Liver (tissue), 9 donors: ENCODE measurements around the gene CLEC16A. TPM values are rescaled to one million over a fixed set of nuclear protein-coding genes. Genes with fewer than 3 reads are reported as not detected.

ENCODE experiments used
- DNase-seq: peaks from one replicate; pipeline ENCODE4 v3.0.0-alpha.2; 2017; ENCODE audit warnings: low spot score
- H3K27ac ChIP-seq, 2 donors: one replicate each; pipeline ENCODE4 v1.7.0; 2013; ENCODE audit warnings: inconsistent platforms in 2 of 2, low read length in 2 of 2, control low read depth in 1 of 2, low read depth in 1 of 2, mild to moderate bottlenecking in 1 of 2
- H3K27me3 ChIP-seq, 4 donors: one replicate each; pipeline versions ENCODE4 v1.6.1 to v1.7.0; 2013; ENCODE audit warnings: low read length in 3 of 4, inconsistent platforms in 1 of 4, mild to moderate bottlenecking in 1 of 4, moderate library complexity in 1 of 4; ENCODE audit not compliant: control insufficient read depth in 4 of 4, insufficient read depth in 4 of 4
- H3K36me3 ChIP-seq, 4 donors: one replicate each; pipeline versions ENCODE4 v1.6.1 to v1.7.0; 2013; ENCODE audit warnings: low read length in 3 of 4, mild to moderate bottlenecking in 3 of 4, low read depth in 1 of 4, moderate library complexity in 1 of 4; ENCODE audit not compliant: control insufficient read depth in 4 of 4, insufficient read depth in 3 of 4
- H3K4me1 ChIP-seq, 4 donors: one replicate each; pipeline versions ENCODE4 v1.6.1 to v1.7.0; 2013; ENCODE audit warnings: low read length in 3 of 4, mild to moderate bottlenecking in 3 of 4, moderate library complexity in 1 of 4; ENCODE audit not compliant: control insufficient read depth in 4 of 4, insufficient read depth in 4 of 4
- H3K4me3 ChIP-seq, 3 donors: one replicate each; pipeline versions ENCODE4 v1.6.1 to v1.7.0; 2013; ENCODE audit warnings: low read length in 3 of 3, control low read depth in 1 of 3, low read depth in 1 of 3, mild to moderate bottlenecking in 1 of 3
- H3K9ac ChIP-seq, 2 donors: one replicate each; pipeline ENCODE4 v1.7.0; 2013; ENCODE audit warnings: low read length in 2 of 2, mild to moderate bottlenecking in 2 of 2, moderate library complexity in 2 of 2, control low read depth in 1 of 2, low read depth in 1 of 2
- H3K9me3 ChIP-seq, 4 donors: one replicate each; pipeline versions ENCODE4 v1.6.1 to v1.7.0; 2013; ENCODE audit warnings: low read length in 3 of 4; ENCODE audit not compliant: control insufficient read depth in 4 of 4
- EGR1 ChIP-seq, 2 donors: IDR thresholded peaks; 2 replicates each; pipeline ENCODE4 v1.6.1; 2016 to 2018; ENCODE audit warnings: antibody characterized with exemption in 2 of 2, low read depth in 2 of 2
- FOXA1 ChIP-seq: IDR thresholded peaks from 2 replicates; pipeline ENCODE4 v1.6.1; 2016; ENCODE audit warnings: antibody characterized with exemption
- FOXA2 ChIP-seq: IDR thresholded peaks from 2 replicates; pipeline ENCODE4 v1.6.1; 2016; ENCODE audit warnings: antibody characterized with exemption
- GABPA ChIP-seq, 2 donors: IDR thresholded peaks in 1 of 2; conservative IDR thresholded peaks in 1 of 2; 2 replicates each; pipeline ENCODE4 v1.6.1; 2016; ENCODE audit warnings: antibody characterized with exemption in 2 of 2, mild to moderate bottlenecking in 1 of 2, moderate library complexity in 1 of 2
- HNF4A ChIP-seq, 2 donors: conservative IDR thresholded peaks; 2 replicates each; pipeline ENCODE4 v1.6.1; 2016; ENCODE audit warnings: antibody characterized with exemption in 2 of 2, mild to moderate bottlenecking in 2 of 2
- HNF4G ChIP-seq: IDR thresholded peaks from 2 replicates; pipeline ENCODE4 v1.6.1; 2016; ENCODE audit warnings: antibody characterized with exemption
- JUND ChIP-seq, 2 donors: IDR thresholded peaks; 2 replicates each; pipeline ENCODE4 v1.6.1; 2016; ENCODE audit warnings: antibody characterized with exemption in 2 of 2
- MAX ChIP-seq: IDR thresholded peaks from 2 replicates; pipeline ENCODE4 v1.6.1; 2016; ENCODE audit warnings: antibody characterized with exemption
- NR2F2 ChIP-seq: IDR thresholded peaks from 2 replicates; pipeline ENCODE4 v1.6.1; 2016; ENCODE audit warnings: antibody characterized with exemption
- RAD21 ChIP-seq, 2 donors: IDR thresholded peaks; 2 replicates each; pipeline ENCODE4 v1.6.1; 2016; ENCODE audit warnings: antibody characterized with exemption in 2 of 2, mild to moderate bottlenecking in 2 of 2
- RXRA ChIP-seq, 2 donors: IDR thresholded peaks; 2 replicates each; pipeline ENCODE4 v1.6.1; 2017 to 2018; ENCODE audit warnings: antibody characterized with exemption in 2 of 2, mild to moderate bottlenecking in 1 of 2
- SP1 ChIP-seq: IDR thresholded peaks from 2 replicates; pipeline ENCODE4 v1.6.1; 2018; ENCODE audit warnings: antibody characterized with exemption, mild to moderate bottlenecking
- TAF1 ChIP-seq: conservative IDR thresholded peaks from 2 replicates; pipeline ENCODE4 v1.6.1; 2016; ENCODE audit warnings: antibody characterized with exemption, mild to moderate bottlenecking
- WGBS: extraction: QIAGEN DNeasy Blood & Tissue Kit; methylation state at CpG from one replicate; pipeline ENCODE4 v1.1.7; 2013; 5-methylcytosine and 5-hydroxymethylcytosine counted together
- polyA plus RNA-seq, 2 donors: library from polyadenylated mRNA; stranded (reverse) in 1 of 2; unstranded in 1 of 2; fragments of 200-250 nt in 1 of 2; fragments of >200 nt in 1 of 2; fragmentation: Nextera tagmentation in 1 of 2; extraction: Ambion mirVana in 1 of 2; gene quantifications; one replicate each; pipeline versions ENCODE4 v1.2.1 to v1.2.3, GENCODE V29; 2013 to 2015
- total RNA-seq, 2 donors: library from RNA; depleted of rRNA; stranded (reverse); fragments of >200 nt; gene quantifications; one replicate each; pipeline ENCODE4 v1.2.3, GENCODE V29; 2014
- TF ChIP-seq, protein P1 (sequence below): IDR thresholded peaks from 2 replicates; pipeline ENCODE4 v1.6.1; 2016; ENCODE audit warnings: antibody characterized with exemption
- TF ChIP-seq, protein P2 (sequence below): fragments of 150-350 bp; IDR thresholded peaks from 2 replicates; pipeline ENCODE4 v1.5.1; 2017; ENCODE audit warnings: improper control_type of control experiment, low read depth, low read length; ENCODE audit not compliant: missing input control
- TF ChIP-seq, protein P3 (sequence below): IDR thresholded peaks from 2 replicates; pipeline ENCODE4 v1.6.1; 2016; ENCODE audit warnings: antibody characterized with exemption
- TF ChIP-seq, protein P4 (sequence below): IDR thresholded peaks from 2 replicates; pipeline ENCODE4 v1.6.1; 2016; ENCODE audit warnings: antibody characterized with exemption, mild to moderate bottlenecking
- donor health status: healthy.
- donor health status: healthy.
- donor health status: healthy.
- donor health status: healthy.
- donor health status: healthy.

CLEC16A gene
- total and polyA plus RNA-seq, 4 donors: 9.7 to 23.0 (median 17.4) TPM

- no peaks in the 10 kb centered on the region for H3K27me3 ChIP-seq
- no peak overlapping the region for H3K27ac ChIP-seq
- H3K4me1 ChIP-seq: peaks cover 0 to 10% (median 1%) of the 10 kb centered on the region in 4 donors
- TF ChIP-seq EGR1 (IDR thresholded peaks at IDR 0.05; ENCODE audit: low read depth in 2 of 2) (no peak), FOXA2 (no peak), TAF1 (no peak), MAX (no peak), NR2F2 (no peak), JUND (IDR thresholded peaks at IDR 0.05) (no peak), HNF4A (conservative IDR thresholded peaks at IDR 0.05) (no peak), SP1 (no peak), HNF4G (no peak), RAD21 (IDR thresholded peaks at IDR 0.05) (no peak), FOXA1 (no peak), RXRA (IDR thresholded peaks at IDR 0.05) (no peak), GABPA (IDR thresholded peaks at IDR 0.05 in 1 of 2, conservative IDR thresholded peaks at IDR 0.05 in 1 of 2) (no peak)
- TF ChIP-seq, protein P1, sequence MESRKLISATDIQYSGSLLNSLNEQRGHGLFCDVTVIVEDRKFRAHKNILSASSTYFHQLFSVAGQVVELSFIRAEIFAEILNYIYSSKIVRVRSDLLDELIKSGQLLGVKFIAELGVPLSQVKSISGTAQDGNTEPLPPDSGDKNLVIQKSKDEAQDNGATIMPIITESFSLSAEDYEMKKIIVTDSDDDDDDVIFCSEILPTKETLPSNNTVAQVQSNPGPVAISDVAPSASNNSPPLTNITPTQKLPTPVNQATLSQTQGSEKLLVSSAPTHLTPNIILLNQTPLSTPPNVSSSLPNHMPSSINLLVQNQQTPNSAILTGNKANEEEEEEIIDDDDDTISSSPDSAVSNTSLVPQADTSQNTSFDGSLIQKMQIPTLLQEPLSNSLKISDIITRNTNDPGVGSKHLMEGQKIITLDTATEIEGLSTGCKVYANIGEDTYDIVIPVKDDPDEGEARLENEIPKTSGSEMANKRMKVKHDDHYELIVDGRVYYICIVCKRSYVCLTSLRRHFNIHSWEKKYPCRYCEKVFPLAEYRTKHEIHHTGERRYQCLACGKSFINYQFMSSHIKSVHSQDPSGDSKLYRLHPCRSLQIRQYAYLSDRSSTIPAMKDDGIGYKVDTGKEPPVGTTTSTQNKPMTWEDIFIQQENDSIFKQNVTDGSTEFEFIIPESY: no peak
- TF ChIP-seq, protein P2, sequence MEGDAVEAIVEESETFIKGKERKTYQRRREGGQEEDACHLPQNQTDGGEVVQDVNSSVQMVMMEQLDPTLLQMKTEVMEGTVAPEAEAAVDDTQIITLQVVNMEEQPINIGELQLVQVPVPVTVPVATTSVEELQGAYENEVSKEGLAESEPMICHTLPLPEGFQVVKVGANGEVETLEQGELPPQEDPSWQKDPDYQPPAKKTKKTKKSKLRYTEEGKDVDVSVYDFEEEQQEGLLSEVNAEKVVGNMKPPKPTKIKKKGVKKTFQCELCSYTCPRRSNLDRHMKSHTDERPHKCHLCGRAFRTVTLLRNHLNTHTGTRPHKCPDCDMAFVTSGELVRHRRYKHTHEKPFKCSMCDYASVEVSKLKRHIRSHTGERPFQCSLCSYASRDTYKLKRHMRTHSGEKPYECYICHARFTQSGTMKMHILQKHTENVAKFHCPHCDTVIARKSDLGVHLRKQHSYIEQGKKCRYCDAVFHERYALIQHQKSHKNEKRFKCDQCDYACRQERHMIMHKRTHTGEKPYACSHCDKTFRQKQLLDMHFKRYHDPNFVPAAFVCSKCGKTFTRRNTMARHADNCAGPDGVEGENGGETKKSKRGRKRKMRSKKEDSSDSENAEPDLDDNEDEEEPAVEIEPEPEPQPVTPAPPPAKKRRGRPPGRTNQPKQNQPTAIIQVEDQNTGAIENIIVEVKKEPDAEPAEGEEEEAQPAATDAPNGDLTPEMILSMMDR: no peak
- TF ChIP-seq, protein P3, sequence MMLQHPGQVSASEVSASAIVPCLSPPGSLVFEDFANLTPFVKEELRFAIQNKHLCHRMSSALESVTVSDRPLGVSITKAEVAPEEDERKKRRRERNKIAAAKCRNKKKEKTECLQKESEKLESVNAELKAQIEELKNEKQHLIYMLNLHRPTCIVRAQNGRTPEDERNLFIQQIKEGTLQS: no peak
- TF ChIP-seq, protein P4, sequence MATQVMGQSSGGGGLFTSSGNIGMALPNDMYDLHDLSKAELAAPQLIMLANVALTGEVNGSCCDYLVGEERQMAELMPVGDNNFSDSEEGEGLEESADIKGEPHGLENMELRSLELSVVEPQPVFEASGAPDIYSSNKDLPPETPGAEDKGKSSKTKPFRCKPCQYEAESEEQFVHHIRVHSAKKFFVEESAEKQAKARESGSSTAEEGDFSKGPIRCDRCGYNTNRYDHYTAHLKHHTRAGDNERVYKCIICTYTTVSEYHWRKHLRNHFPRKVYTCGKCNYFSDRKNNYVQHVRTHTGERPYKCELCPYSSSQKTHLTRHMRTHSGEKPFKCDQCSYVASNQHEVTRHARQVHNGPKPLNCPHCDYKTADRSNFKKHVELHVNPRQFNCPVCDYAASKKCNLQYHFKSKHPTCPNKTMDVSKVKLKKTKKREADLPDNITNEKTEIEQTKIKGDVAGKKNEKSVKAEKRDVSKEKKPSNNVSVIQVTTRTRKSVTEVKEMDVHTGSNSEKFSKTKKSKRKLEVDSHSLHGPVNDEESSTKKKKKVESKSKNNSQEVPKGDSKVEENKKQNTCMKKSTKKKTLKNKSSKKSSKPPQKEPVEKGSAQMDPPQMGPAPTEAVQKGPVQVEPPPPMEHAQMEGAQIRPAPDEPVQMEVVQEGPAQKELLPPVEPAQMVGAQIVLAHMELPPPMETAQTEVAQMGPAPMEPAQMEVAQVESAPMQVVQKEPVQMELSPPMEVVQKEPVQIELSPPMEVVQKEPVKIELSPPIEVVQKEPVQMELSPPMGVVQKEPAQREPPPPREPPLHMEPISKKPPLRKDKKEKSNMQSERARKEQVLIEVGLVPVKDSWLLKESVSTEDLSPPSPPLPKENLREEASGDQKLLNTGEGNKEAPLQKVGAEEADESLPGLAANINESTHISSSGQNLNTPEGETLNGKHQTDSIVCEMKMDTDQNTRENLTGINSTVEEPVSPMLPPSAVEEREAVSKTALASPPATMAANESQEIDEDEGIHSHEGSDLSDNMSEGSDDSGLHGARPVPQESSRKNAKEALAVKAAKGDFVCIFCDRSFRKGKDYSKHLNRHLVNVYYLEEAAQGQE: no peak
- no peak overlapping the region for H3K4me3 ChIP-seq
- no peak for DNase-seq
- WGBS: 91% methylated on average over 17 of the region's 17 CpGs
- H3K9ac ChIP-seq: no peak overlapping the region
- no peaks in the 10 kb centered on the region for H3K9me3 ChIP-seq
- H3K36me3 ChIP-seq: no peaks in the 10 kb centered on the region
These were observed 154.4 kb downstream of the CLEC16A start for GRCh38 chr16:11098601-11099390.
